Activated T-helper 2 cell treated with anti-CD3 and anti-CD28 coated beads, Interferon-gamma antibody, Interleukin-2, Interleukin-4, amounts not matched to agents 10 μg/mL and 5 μg/mL and 100 μg/mL, durations not matched to agents 14 hours and 24 hours and 36 hours (primary cell): Measurements from ENCODE around the gene DENND1A. TPM values are rescaled to one million over a fixed set of nuclear protein-coding genes. Genes with fewer than 3 reads are reported as not detected.

Experiments used
- DNase-seq: peaks from one replicate; pipeline ENCODE4 v3.0.0; 2021; ENCODE audit warnings: low spot score
- H3K27ac Mint-ChIP-seq: one replicate; pipeline ENCODE4 v1.8.0; 2021; ENCODE audit warnings: mixed read lengths
- H3K27me3 Mint-ChIP-seq: one replicate; pipeline ENCODE4 v1.8.0; 2021; ENCODE audit warnings: low read depth, mixed read lengths
- H3K36me3 Mint-ChIP-seq: one replicate; pipeline ENCODE4 v1.8.0; 2021; ENCODE audit warnings: low read depth, mixed read lengths
- H3K4me1 Mint-ChIP-seq: one replicate; pipeline ENCODE4 v1.8.0; 2021; ENCODE audit warnings: low read depth, mixed read lengths
- H3K4me3 Mint-ChIP-seq: one replicate; pipeline ENCODE4 v1.8.0; 2021; ENCODE audit warnings: low read depth, mild to moderate bottlenecking, moderate library complexity, mixed read lengths
- H3K9me3 Mint-ChIP-seq: one replicate; pipeline ENCODE4 v1.8.0; 2021; ENCODE audit warnings: mixed read lengths
- intact Hi-C: fragments of 100-400 bp; cut with micrococcal nuclease; formaldehyde crosslinking; loops from one replicate; pipeline ENCODE4 v1.15.1; 2023
- total RNA-seq: library from RNA; stranded (reverse); gene quantifications from 2 replicates; pipeline ENCODE4 v1.2.3, GENCODE V29; 2022

Gene DENND1A
- total RNA-seq, 1 donor from 2014 or later = 20.0 TPM

- no peak for DNase-seq
- intact Hi-C loops = no loop called here
- no peaks in the 10 kb centered on the region for H3K36me3 Mint-ChIP-seq
- no peak overlapping the region for H3K27ac Mint-ChIP-seq
- H3K4me1 Mint-ChIP-seq = peaks cover 3% of the 10 kb centered on the region
- peaks cover 9% of the 10 kb centered on the region for H3K27me3 Mint-ChIP-seq
- no peaks in the 10 kb centered on the region for H3K9me3 Mint-ChIP-seq
- no peak overlapping the region for H3K4me3 Mint-ChIP-seq
Measured at GRCh38 chr9:123776708-123777537, 153.0 kb downstream of the DENND1A start.

- Mint-ChIP-seq H3K4me3 (no peak overlapping the region), H3K36me3 (no peaks in the 10 kb centered on the region), H3K4me1 (peaks cover 3% of the 10 kb centered on the region), H3K27ac (no peak overlapping the region), H3K9me3 (no peaks in the 10 kb centered on the region), H3K27me3 (peaks cover 9% of the 10 kb centered on the region)
- intact Hi-C loops = no loop called here
- no peak for DNase-seq
Measured at GRCh38 chr9:123775289-123776284, 154.3 kb downstream of the DENND1A start.

- H3K36me3 Mint-ChIP-seq = no peaks in the 10 kb centered on the region
- intact Hi-C loops = no loop called here
- no peak for DNase-seq
- no peaks in the 10 kb centered on the region for H3K9me3 Mint-ChIP-seq
- peaks cover 5% of the 10 kb centered on the region for H3K4me1 Mint-ChIP-seq
- peaks cover 12% of the 10 kb centered on the region for H3K27me3 Mint-ChIP-seq
- no peak overlapping the region for H3K27ac Mint-ChIP-seq
- H3K4me3 Mint-ChIP-seq = no peak overlapping the region
Measured at GRCh38 chr9:123773783-123774182, 156.1 kb downstream of the DENND1A start.

GRCh38 chr9:123772967-123773366, 157.0 kb downstream of the DENND1A start:
- no peaks in the 10 kb centered on the region for H3K36me3 Mint-ChIP-seq
- no peaks in the 10 kb centered on the region for H3K9me3 Mint-ChIP-seq
- no peak for DNase-seq
- H3K4me3 Mint-ChIP-seq = no peak overlapping the region
- H3K27me3 Mint-ChIP-seq = peaks cover 12% of the 10 kb centered on the region
- H3K27ac Mint-ChIP-seq = no peak overlapping the region
- intact Hi-C loops = no loop called here
- peaks cover 5% of the 10 kb centered on the region for H3K4me1 Mint-ChIP-seq

- no peaks in the 10 kb centered on the region for H3K9me3 Mint-ChIP-seq
- DNase-seq = no peak
- peaks cover 12% of the 10 kb centered on the region for H3K27me3 Mint-ChIP-seq
- no peaks in the 10 kb centered on the region for H3K36me3 Mint-ChIP-seq
- no peak overlapping the region for H3K4me3 Mint-ChIP-seq
- no peak overlapping the region for H3K27ac Mint-ChIP-seq
- H3K4me1 Mint-ChIP-seq = peaks cover 5% of the 10 kb centered on the region
- intact Hi-C loops = no loop called here
Measured at GRCh38 chr9:123772374-123772773, 157.6 kb downstream of the DENND1A start.

- Mint-ChIP-seq H3K36me3 (no peaks in the 10 kb centered on the region), H3K4me3 (no peak overlapping the region), H3K27ac (no peak overlapping the region), H3K27me3 (peaks cover 12% of the 10 kb centered on the region), H3K4me1 (peaks cover 5% of the 10 kb centered on the region), H3K9me3 (no peaks in the 10 kb centered on the region)
- intact Hi-C loops = no loop called here
- no peak for DNase-seq
Measured at GRCh38 chr9:123771690-123772089, 158.2 kb downstream of the DENND1A start.

- intact Hi-C loops = no loop called here
- Mint-ChIP-seq H3K9me3 (no peaks in the 10 kb centered on the region), H3K4me3 (no peak overlapping the region), H3K27ac (no peak overlapping the region), H3K36me3 (no peaks in the 10 kb centered on the region), H3K4me1 (peaks cover 2% of the 10 kb centered on the region), H3K27me3 (peaks cover 7% of the 10 kb centered on the region)
- no peak for DNase-seq
Measured at GRCh38 chr9:123769719-123770118, 160.2 kb downstream of the DENND1A start.

GRCh38 chr9:123763910-123764588, 165.9 kb downstream of the DENND1A start:
- Mint-ChIP-seq H3K36me3 (no peaks in the 10 kb centered on the region), H3K27ac (no peak overlapping the region), H3K9me3 (no peaks in the 10 kb centered on the region), H3K4me1 (no peaks in the 10 kb centered on the region), H3K27me3 (peaks cover 2% of the 10 kb centered on the region), H3K4me3 (no peak overlapping the region)
- intact Hi-C loops = no loop called here
- DNase-seq = no peak

- peaks cover 2% of the 10 kb centered on the region for H3K27me3 Mint-ChIP-seq
- no peaks in the 10 kb centered on the region for H3K36me3 Mint-ChIP-seq
- no peaks in the 10 kb centered on the region for H3K4me1 Mint-ChIP-seq
- intact Hi-C loops = no loop called here
- no peaks in the 10 kb centered on the region for H3K9me3 Mint-ChIP-seq
- DNase-seq = no peak
- no peak overlapping the region for H3K4me3 Mint-ChIP-seq
- no peak overlapping the region for H3K27ac Mint-ChIP-seq
Measured at GRCh38 chr9:123761905-123762605, 167.9 kb downstream of the DENND1A start.

- H3K27ac Mint-ChIP-seq = no peak overlapping the region
- no peaks in the 10 kb centered on the region for H3K36me3 Mint-ChIP-seq
- no peaks in the 10 kb centered on the region for H3K9me3 Mint-ChIP-seq
- no peak overlapping the region for H3K4me3 Mint-ChIP-seq
- DNase-seq = no peak
- intact Hi-C loops = no loop called here
- H3K27me3 Mint-ChIP-seq = no peaks in the 10 kb centered on the region
- H3K4me1 Mint-ChIP-seq = peaks cover 3% of the 10 kb centered on the region
Measured at GRCh38 chr9:123757960-123758359, 172.0 kb downstream of the DENND1A start.

- Mint-ChIP-seq H3K36me3 (no peaks in the 10 kb centered on the region), H3K27me3 (no peaks in the 10 kb centered on the region), H3K4me1 (peaks cover 3% of the 10 kb centered on the region), H3K4me3 (no peak overlapping the region), H3K27ac (no peak overlapping the region), H3K9me3 (no peaks in the 10 kb centered on the region)
- DNase-seq = no peak
- intact Hi-C loops = no loop called here
Measured at GRCh38 chr9:123757547-123757946, 172.4 kb downstream of the DENND1A start.

GRCh38 chr9:123756484-123757106, 173.3 kb downstream of the DENND1A start:
- intact Hi-C loops = no loop called here
- H3K27ac Mint-ChIP-seq = no peak overlapping the region

More at GRCh38 chr9:123756484-123757106, 173.3 kb downstream of the DENND1A start:
- Mint-ChIP-seq H3K36me3 (no peaks in the 10 kb centered on the region), H3K27me3 (no peaks in the 10 kb centered on the region), H3K9me3 (no peaks in the 10 kb centered on the region), H3K4me1 (peaks cover 3% of the 10 kb centered on the region), H3K4me3 (no peak overlapping the region)
- DNase-seq = no peak
